GM12891 (cell line): ENCODE measurements around the gene IGFALS.

Source experiments
- DNase-seq: peaks from one replicate; pipeline ENCODE4 v3.0.0; 2011; ENCODE audit warnings: low spot score; ENCODE audit not compliant: insufficient read length
- FAIRE-seq: peaks from 2 replicates; lab custom pipeline; 2011; peaks lifted over from hg19 to GRCh38; lab: Jason Lieb, UNC
- PAX5 ChIP-seq: IDR thresholded peaks from 2 replicates; pipeline ENCODE4 v1.6.1; 2011; ENCODE audit warnings: low read length, moderate library complexity, mild to moderate bottlenecking; ENCODE audit not compliant: insufficient read depth, severe bottlenecking
- POLR2A ChIP-seq: IDR thresholded peaks from 2 replicates; pipeline ENCODE4 v1.6.1; 2011; ENCODE audit warnings: low read depth, low read length, control low read depth
- POLR2AphosphoS5 ChIP-seq: IDR thresholded peaks from 2 replicates; pipeline ENCODE4 v1.6.1; 2011; ENCODE audit warnings: low read depth, low read length, control low read depth
- POU2F2 ChIP-seq: IDR thresholded peaks from 2 replicates; pipeline ENCODE4 v1.6.1; 2011; ENCODE audit warnings: low read depth, mild to moderate bottlenecking, control low read depth, low read length, moderate library complexity
- SPI1 ChIP-seq: IDR thresholded peaks from 2 replicates; pipeline ENCODE4 v1.6.1; 2011; ENCODE audit warnings: low read depth, low read length, control low read depth
- TAF1 ChIP-seq: IDR thresholded peaks from 2 replicates; pipeline ENCODE4 v1.6.1; 2011; ENCODE audit warnings: low read depth, low read length, control low read depth

IGFALS gene

GRCh38 chr16:1745900-1746692 lies 47.4 kb downstream of the IGFALS start:
- FAIRE-seq (no peak), DNase-seq (no peak)
- no peak for TF ChIP-seq POU2F2
- no peak for TF ChIP-seq SPI1
- TF ChIP-seq POLR2A = no peak
- no peak for TF ChIP-seq PAX5
- TF ChIP-seq TAF1 = no peak
- no peak for TF ChIP-seq POLR2AphosphoS5

- no peak for DNase-seq
These were observed 48.2 kb downstream of the IGFALS start for GRCh38 chr16:1745181-1745899.

GRCh38 chr16:1744338-1744840 lies 49.1 kb downstream of the IGFALS start:
- TF ChIP-seq POLR2AphosphoS5 = no peak
- no peak for TF ChIP-seq TAF1
- TF ChIP-seq POU2F2 = no peak
- TF ChIP-seq POLR2A = no peak
- TF ChIP-seq SPI1 = no peak
- TF ChIP-seq PAX5 = no peak
- no peak for DNase-seq
- FAIRE-seq = no peak

More at GRCh38 chr16:1745181-1745899, 48.2 kb downstream of the IGFALS start:
- FAIRE-seq = no peak
- TF ChIP-seq TAF1 (no peak), POU2F2 (no peak), SPI1 (no peak), POLR2AphosphoS5 (no peak), PAX5 (no peak), POLR2A (no peak)

- FAIRE-seq (no peak), DNase-seq (no peak)
- TF ChIP-seq TAF1 = no peak
- no peak for TF ChIP-seq SPI1
- TF ChIP-seq PAX5 = no peak
- no peak for TF ChIP-seq POLR2A
- no peak for TF ChIP-seq POU2F2
- no peak for TF ChIP-seq POLR2AphosphoS5
These were observed 49.8 kb downstream of the IGFALS start for GRCh38 chr16:1743376-1744337.

- DNase-seq (no peak), FAIRE-seq (no peak)
- no peak for TF ChIP-seq POLR2AphosphoS5
- no peak for TF ChIP-seq POU2F2
- TF ChIP-seq SPI1 = no peak
These were observed 51.8 kb downstream of the IGFALS start for GRCh38 chr16:1741553-1742165.

GRCh38 chr16:1740781-1741490 lies 52.6 kb downstream of the IGFALS start:
- DNase-seq (no peak), FAIRE-seq (no peak)
- no peak for TF ChIP-seq PAX5
- no peak for TF ChIP-seq POLR2AphosphoS5
- TF ChIP-seq SPI1 = no peak
- TF ChIP-seq TAF1 = no peak
- TF ChIP-seq POU2F2 = no peak
- no peak for TF ChIP-seq POLR2A
